Measurements from ENCODE around the gene HRH4. TPM values are rescaled to one million over a fixed set of nuclear protein-coding genes. Genes with fewer than 3 reads are reported as not detected.

The HRH4 gene
- total RNA-seq, 1 donor from 2014 or later = 0.19 TPM

GRCh38 chr18:24459772-24460171, 665 bp upstream of the HRH4 start:
- ATAC-seq (no peak), DNase-seq (ENCODE audit: missing footprints) (no peak)
- intact Hi-C loops (cut with DNase I) = no loop called here

- intact Hi-C loops (cut with DNase I) = no loop called here
- ATAC-seq = no peak
- no peak for DNase-seq (ENCODE audit: missing footprints)
Observed at GRCh38 chr18:24461996-24462395, 1.6 kb downstream of the HRH4 start.

GRCh38 chr18:24462838-24463775, 2.7 kb downstream of the HRH4 start:
- intact Hi-C loops (cut with DNase I) = no loop called here
- ATAC-seq (no peak), DNase-seq (ENCODE audit: missing footprints) (no peak)

- ATAC-seq (no peak), DNase-seq (ENCODE audit: missing footprints) (no peak)
- intact Hi-C loops (cut with DNase I) = no loop called here
Observed at GRCh38 chr18:24465486-24465885, 5.0 kb downstream of the HRH4 start.

- DNase-seq (ENCODE audit: missing footprints) = no peak
- intact Hi-C loops (cut with DNase I) = no loop called here
- ATAC-seq = no peak
Observed at GRCh38 chr18:24466771-24467170, 6.3 kb downstream of the HRH4 start.

- DNase-seq (ENCODE audit: missing footprints) = no peak
- intact Hi-C loops (cut with DNase I) = no loop called here
- no peak for ATAC-seq
Observed at GRCh38 chr18:24470022-24470618, 9.7 kb downstream of the HRH4 start.

- no peak for ATAC-seq
- DNase-seq (ENCODE audit: missing footprints) = no peak
- intact Hi-C loops (cut with DNase I) = no loop called here
Observed at GRCh38 chr18:24470805-24471204, 10.4 kb downstream of the HRH4 start.

GRCh38 chr18:24472591-24472990, 12.2 kb downstream of the HRH4 start:
- ATAC-seq (no peak), DNase-seq (ENCODE audit: missing footprints) (no peak)
- intact Hi-C loops (cut with DNase I) = no loop called here

- intact Hi-C loops (cut with DNase I) = no loop called here
- DNase-seq (ENCODE audit: missing footprints) (no peak), ATAC-seq (no peak)
Observed at GRCh38 chr18:24474406-24474805, 14.0 kb downstream of the HRH4 start.

GRCh38 chr18:24475926-24476589, 15.6 kb downstream of the HRH4 start:
- DNase-seq (ENCODE audit: missing footprints) (no peak), ATAC-seq (no peak)
- intact Hi-C loops (cut with DNase I) = no loop called here

GRCh38 chr18:24479371-24479770, 18.9 kb downstream of the HRH4 start:
- intact Hi-C loops (cut with DNase I) = no loop called here
- no peak for DNase-seq (ENCODE audit: missing footprints)
- no peak for ATAC-seq

- no peak for DNase-seq (ENCODE audit: missing footprints)
- intact Hi-C loops (cut with DNase I) = loop anchor here (10.0 kb wide), 1 partner anchor 58 kb away; the partner anchor contains the start of gene IMPACT
- ATAC-seq = no peak
Observed at GRCh38 chr18:24482821-24483220, 22.4 kb downstream of the HRH4 start.

GRCh38 chr18:24485681-24486080, 25.2 kb downstream of the HRH4 start:
- intact Hi-C loops (cut with DNase I) = loop anchor here (5.0 to 10.0 kb wide), 3 partner anchors 61 to 308 kb away; partner anchors contain the start of gene IMPACT
- no peak for ATAC-seq
- no peak for DNase-seq (ENCODE audit: missing footprints)

- ATAC-seq (no peak), DNase-seq (ENCODE audit: missing footprints) (no peak)
- intact Hi-C loops (cut with DNase I) = loop anchor here (1.0 to 10.0 kb wide), 4 partner anchors 62 to 309 kb away; partner anchors contain the start of gene IMPACT
Observed at GRCh38 chr18:24486684-24487083, 26.2 kb downstream of the HRH4 start.

GRCh38 chr18:24488824-24489493, 28.5 kb downstream of the HRH4 start:
- DNase-seq (ENCODE audit: missing footprints) (no peak), ATAC-seq (no peak)
- intact Hi-C loops (cut with DNase I) = loop anchor here (5.0 to 10.0 kb wide), 3 partner anchors 64 to 312 kb away; partner anchors contain the start of gene IMPACT

GRCh38 chr18:24490539-24490938, 30.1 kb downstream of the HRH4 start:
- intact Hi-C loops (cut with DNase I) = no loop called here
- ATAC-seq (no peak), DNase-seq (ENCODE audit: missing footprints) (no peak)

GRCh38 chr18:24491927-24492834, 31.7 kb downstream of the HRH4 start:
- intact Hi-C loops (cut with DNase I) = no loop called here
- no peak for DNase-seq (ENCODE audit: missing footprints)
- no peak for ATAC-seq

- ATAC-seq = no peak
- intact Hi-C loops (cut with DNase I) = no loop called here
- no peak for DNase-seq (ENCODE audit: missing footprints)
Observed at GRCh38 chr18:24494586-24494985, 34.1 kb downstream of the HRH4 start.

Data from Right ventricle myocardium inferior (tissue), 1 donor.